ENCODE data around the gene CTDSPL. TPM values are rescaled to one million over a fixed set of nuclear protein-coding genes. Genes with fewer than 3 reads are reported as not detected.
A peak's percentile ranks its signal among the peaks of the same experiment; 100 is the strongest.

The CTDSPL gene
- total RNA-seq, 1 experiment from 2014 or later, result 124 TPM

GRCh38 chr3:37990527-37990926 is 128.8 kb downstream of the CTDSPL start, which contains the start of gene VILL:
Gene VILL, plus strand, starts transcription at chr3:37990786. Its CDS starts 2,887 bp downstream, at chr3:37993673.
- CTCF ChIA-PET, result interaction anchor here (0.5 to 1.0 kb wide), 3 partner anchors 16 to 345 kb away, joined by 4 to 6 read pairs (median 4); no protein-coding TSS in a partner anchor
- Histone ChIP-seq H3F3A (ENCODE audit: insufficient read depth, low read depth) (peaks cover 35% of the 10 kb centered on the region; the same call in 1 of the 2 replicates), H3K36me3 (ENCODE audit: low read depth) (no peaks in the 10 kb centered on the region), H3K27me3 (ENCODE audit: insufficient read depth, low read depth) (no peaks in the 10 kb centered on the region), H4K20me1 (ENCODE audit: insufficient read depth) (no peaks in the 10 kb centered on the region), H3K27ac (peak within 1 kb of the TSS; percentile 80), H3K4me3 (peak within 1 kb of the TSS; percentile 53), H3K9me2 (ENCODE audit: insufficient read depth) (no peaks in the 10 kb centered on the region), H3K4me1 (replicated peaks; ENCODE audit: insufficient read depth) (peaks cover 81% of the 10 kb centered on the region), H2AFZ (peak within 1 kb of the TSS; percentile 52; the same call in 1 of the 2 replicates), H3K4me2 (peak within 1 kb of the TSS; percentile 74), H3K79me2 (ENCODE audit: low read depth) (peaks cover 8% of the 10 kb centered on the region; the same call in 1 of the 2 replicates), H3K9me3 (ENCODE audit: insufficient read depth, low read depth) (no peaks in the 10 kb centered on the region)
- peak; percentile 84 to 86 for DNase-seq
- intact Hi-C loops (cut with micrococcal nuclease; ENCODE audit: unreplicated experiment), result loop anchor here (2.0 kb wide), 1 partner anchor 54 kb away; no protein-coding TSS in a partner anchor
- POLR2A ChIA-PET (ENCODE audit: unreplicated experiment), result interaction anchor here (0.5 kb wide), 1 partner anchor 809 kb away, joined by 4 read pairs; no protein-coding TSS in a partner anchor
- TF ChIP-seq CTCF (conservative IDR thresholded peaks at IDR 0.05) (peak; percentile 37; the same call in 1 of the 2 replicates), EZH2 (IDR thresholded peaks at IDR 0.05; ENCODE audit: low read depth) (no peak)
- no TSS peak for BruUV-seq (replicated peaks)

DNA sequence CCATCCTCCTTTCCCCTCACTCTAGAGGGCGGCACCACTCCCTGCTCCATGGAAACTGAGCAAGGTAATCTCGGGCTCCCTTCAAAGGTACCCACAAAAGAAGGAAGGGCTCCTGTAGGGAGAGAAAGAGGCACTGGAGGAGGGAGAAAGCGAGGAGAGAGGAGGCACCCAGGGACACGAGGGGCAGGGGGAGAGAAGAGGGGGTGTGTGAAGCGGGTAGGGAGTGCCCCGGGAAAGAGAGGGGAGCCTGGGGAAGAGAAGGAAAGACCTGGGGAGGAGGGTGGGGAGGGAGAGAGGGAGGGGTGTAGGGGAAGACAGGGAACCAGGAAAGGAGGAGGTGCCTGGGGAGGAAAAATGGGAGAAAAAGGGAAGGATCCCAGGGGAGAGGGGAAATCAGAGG is 129.4 kb downstream of the CTDSPL start:
- Histone ChIP-seq H3F3A (ENCODE audit: insufficient read depth, low read depth) (peaks cover 38% of the 10 kb centered on the region; the same call in 1 of the 2 replicates), H4K20me1 (ENCODE audit: insufficient read depth) (no peaks in the 10 kb centered on the region), H3K9me2 (ENCODE audit: insufficient read depth) (no peaks in the 10 kb centered on the region), H3K27ac (peak overlapping the region; percentile 80), H3K4me3 (peak overlapping the region; percentile 53), H3K27me3 (ENCODE audit: insufficient read depth, low read depth) (no peaks in the 10 kb centered on the region), H3K9me3 (ENCODE audit: insufficient read depth, low read depth) (no peaks in the 10 kb centered on the region), H3K4me2 (peak overlapping the region; percentile 74), H3K4me1 (replicated peaks; ENCODE audit: insufficient read depth) (peaks cover 76% of the 10 kb centered on the region), H3K79me2 (ENCODE audit: low read depth) (peaks cover 8% of the 10 kb centered on the region; the same call in 1 of the 2 replicates), H2AFZ (peak overlapping the region; percentile 52; the same call in 1 of the 2 replicates), H3K36me3 (ENCODE audit: low read depth) (no peaks in the 10 kb centered on the region)
- ChIA-PET POLR2A (ENCODE audit: unreplicated experiment) (interaction anchor here (0.5 to 0.6 kb wide), 2 partner anchors 127 to 809 kb away, joined by 4 read pairs; no protein-coding TSS in a partner anchor), CTCF (interaction anchor here (0.5 to 1.0 kb wide), 3 partner anchors 17 to 345 kb away, joined by 4 to 6 read pairs (median 4); no protein-coding TSS in a partner anchor)
- DNase-seq, result no peak
- TF ChIP-seq EZH2 (IDR thresholded peaks at IDR 0.05; ENCODE audit: low read depth), result no peak
- no peak for TF ChIP-seq CTCF (conservative IDR thresholded peaks at IDR 0.05)
- intact Hi-C loops (cut with micrococcal nuclease; ENCODE audit: unreplicated experiment), result loop anchor here (2.0 kb wide), 1 partner anchor 54 kb away; no protein-coding TSS in a partner anchor
- no TSS peak for BruUV-seq (replicated peaks)

GRCh38 chr3:37991823-37992222 is 130.1 kb downstream of the CTDSPL start:
- intact Hi-C loops (cut with micrococcal nuclease; ENCODE audit: unreplicated experiment), result loop anchor here (1.0 to 2.0 kb wide), 2 partner anchors 46 to 55 kb away; no protein-coding TSS in a partner anchor
- ChIA-PET CTCF (no interaction called here), POLR2A (ENCODE audit: unreplicated experiment) (no interaction called here)
- no peak for DNase-seq
- TF ChIP-seq EZH2 (IDR thresholded peaks at IDR 0.05; ENCODE audit: low read depth) (no peak), CTCF (conservative IDR thresholded peaks at IDR 0.05) (no peak)
- H3K4me1 ChIP-seq (replicated peaks; ENCODE audit: insufficient read depth), result peaks cover 76% of the 10 kb centered on the region
- H3K9me2 ChIP-seq (ENCODE audit: insufficient read depth), result no peaks in the 10 kb centered on the region
- peaks cover 8% of the 10 kb centered on the region; the same call in 1 of the 2 replicates for H3K79me2 ChIP-seq (ENCODE audit: low read depth)
- H3F3A ChIP-seq (ENCODE audit: insufficient read depth, low read depth), result peaks cover 40% of the 10 kb centered on the region; the same call in 1 of the 2 replicates
- peak overlapping the region; percentile 80 for H3K27ac ChIP-seq
- no peaks in the 10 kb centered on the region for H3K27me3 ChIP-seq (ENCODE audit: insufficient read depth, low read depth)
- H3K4me2 ChIP-seq, result peak overlapping the region; percentile 74
- peak overlapping the region; percentile 53; the same call in 1 of the 2 replicates for H3K4me3 ChIP-seq
- BruUV-seq (replicated peaks), result no TSS peak
- H3K9me3 ChIP-seq (ENCODE audit: insufficient read depth, low read depth), result no peaks in the 10 kb centered on the region
- H2AFZ ChIP-seq, result no peak overlapping the region
- no peaks in the 10 kb centered on the region for H3K36me3 ChIP-seq (ENCODE audit: low read depth)
- no peaks in the 10 kb centered on the region for H4K20me1 ChIP-seq (ENCODE audit: insufficient read depth)

All from PC-9 (cell line).